IgD-negative memory B cell (primary cell): ENCODE data around the gene GJB1. TPM values are rescaled to one million over a fixed set of nuclear protein-coding genes. Genes with fewer than 3 reads are reported as not detected.
A peak's percentile ranks its signal among the peaks of the same experiment; 100 is the strongest.
"Not testable (repeated sequence)": the region's sequence is repeated elsewhere in the genome, so short reads cannot be mapped to it uniquely, and the experiment has no call there.

Experiments used
- H3K27ac Mint-ChIP-seq, 3 donors: one replicate each; pipeline ENCODE4 v1.8.0; 2020 to 2022; ENCODE audit warnings: mild to moderate bottlenecking in 3 of 3, mixed read lengths in 3 of 3, moderate library complexity in 1 of 3
- H3K27me3 Mint-ChIP-seq: one replicate; pipeline ENCODE4 v1.8.0; 2021; ENCODE audit warnings: mixed read lengths
- H3K36me3 Mint-ChIP-seq: one replicate; pipeline ENCODE4 v1.8.0; 2020; ENCODE audit warnings: mild to moderate bottlenecking, mixed read lengths
- H3K4me1 Mint-ChIP-seq, 3 donors: one replicate each; pipeline ENCODE4 v1.8.0; 2020 to 2022; ENCODE audit warnings: mixed read lengths in 3 of 3, mild to moderate bottlenecking in 1 of 3
- H3K4me3 Mint-ChIP-seq, 4 donors: one replicate each; pipeline ENCODE4 v1.8.0; 2020 to 2022; ENCODE audit warnings: mild to moderate bottlenecking in 4 of 4, mixed read lengths in 4 of 4, moderate library complexity in 3 of 4
- H3K9me3 Mint-ChIP-seq, 3 donors: one replicate each; pipeline ENCODE4 v1.8.0; 2020 to 2021; ENCODE audit warnings: mixed read lengths in 3 of 3, mild to moderate bottlenecking in 1 of 3
- polyA plus RNA-seq: library from polyadenylated mRNA; unstranded; fragments of 300-500 nt; fragmentation: Illumina TruSeq; gene quantifications from one replicate; pipeline ENCODE4 v1.2.3, GENCODE V29; 2021

GJB1 gene
- not detected for polyA plus RNA-seq

GRCh38 chrX:71222929-71223328 is at the start of gene GJB1:
Gene GJB1, plus strand, starts transcription at chrX:71223224. Its CDS starts 484 bp downstream, at chrX:71223708.
- H3K36me3 Mint-ChIP-seq = no peaks in the 10 kb centered on the region
- H3K4me1 Mint-ChIP-seq = no peaks in the 10 kb centered on the region
- H3K4me3 Mint-ChIP-seq = no peak within 1 kb of the TSS
- H3K9me3 Mint-ChIP-seq = no peaks in the 10 kb centered on the region
- H3K27ac Mint-ChIP-seq = peak within 1 kb of the TSS in 1 of 3 donors; percentile 64
- peaks cover 5% of the 10 kb centered on the region for H3K27me3 Mint-ChIP-seq

GRCh38 chrX:71173440-71173839 is 49.6 kb upstream of the GJB1 start:
- H3K27me3 Mint-ChIP-seq = no peaks in the 10 kb centered on the region
- no peaks in the 10 kb centered on the region for H3K9me3 Mint-ChIP-seq
- H3K4me3 Mint-ChIP-seq = no peak overlapping the region
- peaks cover 1 to 7% (median 6%) of the 10 kb centered on the region in 3 donors for H3K4me1 Mint-ChIP-seq
- H3K36me3 Mint-ChIP-seq = no peaks in the 10 kb centered on the region
- H3K27ac Mint-ChIP-seq = no peak overlapping the region

GRCh38 chrX:71174795-71175194 is 48.2 kb upstream of the GJB1 start:
- no peaks in the 10 kb centered on the region for H3K27me3 Mint-ChIP-seq
- H3K9me3 Mint-ChIP-seq = no peaks in the 10 kb centered on the region
- H3K27ac Mint-ChIP-seq = no peak overlapping the region
- H3K36me3 Mint-ChIP-seq = no peaks in the 10 kb centered on the region
- peaks cover 4 to 12% (median 9%) of the 10 kb centered on the region in 3 donors for H3K4me1 Mint-ChIP-seq
- H3K4me3 Mint-ChIP-seq = no peak overlapping the region

- Mint-ChIP-seq H3K27ac (no peak overlapping the region), H3K9me3 (no peaks in the 10 kb centered on the region), H3K4me3 (no peak overlapping the region), H3K4me1 (peaks cover 3 to 12% (median 9%) of the 10 kb centered on the region in 3 donors), H3K27me3 (no peaks in the 10 kb centered on the region), H3K36me3 (no peaks in the 10 kb centered on the region)
Observed at GRCh38 chrX:71175531-71175930, 47.5 kb upstream of the GJB1 start.

GRCh38 chrX:71177327-71177726 is 45.7 kb upstream of the GJB1 start:
- no peaks in the 10 kb centered on the region for H3K27me3 Mint-ChIP-seq
- H3K4me1 Mint-ChIP-seq = peaks cover 3 to 11% (median 9%) of the 10 kb centered on the region in 3 donors
- H3K27ac Mint-ChIP-seq = no peak overlapping the region
- H3K9me3 Mint-ChIP-seq = no peaks in the 10 kb centered on the region
- no peak overlapping the region for H3K4me3 Mint-ChIP-seq
- H3K36me3 Mint-ChIP-seq = no peaks in the 10 kb centered on the region

- H3K4me3 Mint-ChIP-seq = peak overlapping the region in 1 of 4 donors; percentile 9
- H3K27me3 Mint-ChIP-seq = no peaks in the 10 kb centered on the region
- H3K27ac Mint-ChIP-seq = peak overlapping the region; percentile 11 to 90 (median 67)
- H3K9me3 Mint-ChIP-seq = no peaks in the 10 kb centered on the region
- peaks cover 3 to 11% (median 8%) of the 10 kb centered on the region in 3 donors for H3K4me1 Mint-ChIP-seq
- H3K36me3 Mint-ChIP-seq = no peaks in the 10 kb centered on the region
Observed at GRCh38 chrX:71178908-71179307, 44.1 kb upstream of the GJB1 start.

- H3K4me1 Mint-ChIP-seq = peaks cover 5 to 11% (median 8%) of the 10 kb centered on the region in 3 donors
- H3K36me3 Mint-ChIP-seq, H3K27me3 Mint-ChIP-seq, H3K9me3 Mint-ChIP-seq: not testable (repeated sequence)
- peak overlapping the region in 3 of 4 donors; percentile 67 to 89 (median 81) for H3K4me3 Mint-ChIP-seq
- H3K27ac Mint-ChIP-seq = peak overlapping the region in 1 of 3 donors; percentile 39
Observed at GRCh38 chrX:71180579-71181265, 42.3 kb upstream of the GJB1 start.

- H3K4me3 Mint-ChIP-seq = peak overlapping the region; percentile 89 to 99 (median 94)
- H3K27me3 Mint-ChIP-seq = no peaks in the 10 kb centered on the region
- no peaks in the 10 kb centered on the region for H3K9me3 Mint-ChIP-seq
- H3K4me1 Mint-ChIP-seq = peaks cover 5 to 11% (median 8%) of the 10 kb centered on the region in 3 donors
- no peaks in the 10 kb centered on the region for H3K36me3 Mint-ChIP-seq
- H3K27ac Mint-ChIP-seq = peak overlapping the region; percentile 88 to 99 (median 96)
Observed at GRCh38 chrX:71181558-71181909, 41.5 kb upstream of the GJB1 start.

- H3K4me3 Mint-ChIP-seq = peak overlapping the region; percentile 89 to 99 (median 94)
- H3K36me3 Mint-ChIP-seq = no peaks in the 10 kb centered on the region
- H3K27me3 Mint-ChIP-seq = no peaks in the 10 kb centered on the region
Observed at GRCh38 chrX:71181910-71182799, 40.9 kb upstream of the GJB1 start.

GRCh38 chrX:71182871-71183270 is 40.2 kb upstream of the GJB1 start:
- H3K27ac Mint-ChIP-seq = peak overlapping the region; percentile 88 to 99 (median 96)
- H3K36me3 Mint-ChIP-seq = no peaks in the 10 kb centered on the region
- H3K9me3 Mint-ChIP-seq = no peaks in the 10 kb centered on the region
- no peaks in the 10 kb centered on the region for H3K27me3 Mint-ChIP-seq
- H3K4me3 Mint-ChIP-seq = peak overlapping the region; percentile 89 to 99 (median 94)
- peaks cover 5 to 11% (median 10%) of the 10 kb centered on the region in 3 donors for H3K4me1 Mint-ChIP-seq

More at GRCh38 chrX:71181910-71182799, 40.9 kb upstream of the GJB1 start:
- Mint-ChIP-seq H3K27ac (peak overlapping the region; percentile 88 to 99 (median 96)), H3K4me1 (peaks cover 5 to 11% (median 10%) of the 10 kb centered on the region in 3 donors), H3K9me3 (no peaks in the 10 kb centered on the region)

GRCh38 chrX:71183341-71183740 is 39.7 kb upstream of the GJB1 start:
- no peak overlapping the region for H3K27ac Mint-ChIP-seq
- peaks cover 5 to 11% (median 9%) of the 10 kb centered on the region in 3 donors for H3K4me1 Mint-ChIP-seq
- H3K4me3 Mint-ChIP-seq = peak overlapping the region in 1 of 4 donors; percentile 89
- H3K36me3 Mint-ChIP-seq = no peaks in the 10 kb centered on the region
- no peaks in the 10 kb centered on the region for H3K9me3 Mint-ChIP-seq
- no peaks in the 10 kb centered on the region for H3K27me3 Mint-ChIP-seq

GRCh38 chrX:71184092-71184491 is 38.9 kb upstream of the GJB1 start:
- no peaks in the 10 kb centered on the region for H3K36me3 Mint-ChIP-seq
- peak overlapping the region in 1 of 3 donors; percentile 63 for H3K27ac Mint-ChIP-seq
- no peaks in the 10 kb centered on the region for H3K9me3 Mint-ChIP-seq
- no peak overlapping the region for H3K4me3 Mint-ChIP-seq
- H3K4me1 Mint-ChIP-seq = peaks cover 2 to 6% (median 6%) of the 10 kb centered on the region in 3 donors
- no peaks in the 10 kb centered on the region for H3K27me3 Mint-ChIP-seq

- no peak overlapping the region for H3K4me3 Mint-ChIP-seq
- H3K9me3 Mint-ChIP-seq = no peaks in the 10 kb centered on the region
- H3K4me1 Mint-ChIP-seq = peaks cover 2 to 6% (median 5%) of the 10 kb centered on the region in 3 donors
- H3K36me3 Mint-ChIP-seq = no peaks in the 10 kb centered on the region
- peak overlapping the region in 1 of 3 donors; percentile 59 for H3K27ac Mint-ChIP-seq
- H3K27me3 Mint-ChIP-seq = no peaks in the 10 kb centered on the region
Observed at GRCh38 chrX:71184803-71185495, 38.1 kb upstream of the GJB1 start.

GRCh38 chrX:71191248-71191647 is 31.8 kb upstream of the GJB1 start:
- H3K27me3 Mint-ChIP-seq = peaks cover 3% of the 10 kb centered on the region
- no peaks in the 10 kb centered on the region for H3K36me3 Mint-ChIP-seq
- no peaks in the 10 kb centered on the region for H3K9me3 Mint-ChIP-seq
- H3K4me3 Mint-ChIP-seq = no peak overlapping the region
- peaks cover 2 to 15% (median 5%) of the 10 kb centered on the region in 3 donors for H3K4me1 Mint-ChIP-seq
- H3K27ac Mint-ChIP-seq = peak overlapping the region in 1 of 3 donors; percentile 34
